Mucosa of descending colon (tissue), 3 donors: Measurements from ENCODE around the gene PAX6. TPM values are rescaled to one million over a fixed set of nuclear protein-coding genes. Genes with fewer than 3 reads are reported as not detected.

Experiments used
- ATAC-seq: fragments of 200-7000 bp; cut with Tn5 transposase; one replicate; pipeline ENCODE4 v1.9.1; 2020; ENCODE audit warnings: mild to moderate bottlenecking, moderate library complexity
- DNase-seq, 3 donors: peaks; one replicate each; pipeline ENCODE4 v3.0.0-alpha.2; 2020
- H3K36me3 ChIP-seq: fragments of 200-600 bp; one replicate; pipeline ENCODE4 v1.8.0; 2021; ENCODE audit warnings: low read depth, mild to moderate bottlenecking
- H3K4me1 ChIP-seq: fragments of 200-600 bp; one replicate; pipeline ENCODE4 v1.8.0; 2021; ENCODE audit warnings: low read depth, mild to moderate bottlenecking
- H3K4me3 ChIP-seq: fragments of 200-600 bp; one replicate; pipeline ENCODE4 v1.8.0; 2021; ENCODE audit warnings: mild to moderate bottlenecking
- H3K9me3 ChIP-seq: fragments of 200-600 bp; one replicate; pipeline ENCODE4 v1.8.0; 2021; ENCODE audit warnings: mild to moderate bottlenecking
- intact Hi-C, 2 donors: fragments of 100-400 bp; cut with DNase I in 1 of 2; cut with micrococcal nuclease in 1 of 2; formaldehyde crosslinking; loops; one replicate each; pipeline versions ENCODE4 v1.11.0 to v1.11.1; 2022; cut with DNase I, micrococcal nuclease
- total RNA-seq, 3 donors: library from RNA; stranded (reverse); fragmentation: NEBNext Ultra II Directional in 2 of 3; extraction: Animal tissue kit (Norgen Biotek cat#: 25700) in 2 of 3; gene quantifications; one replicate each; pipeline versions ENCODE4 v1.2.1 to v1.2.4, GENCODE V29; 2021 to 2023
- TF ChIP-seq, protein P1 (sequence below): fragments of 200-600 bp; IDR thresholded peaks from one replicate; pipeline ENCODE4 v1.8.0; 2022; ENCODE audit warnings: antibody characterized with exemption, mild to moderate bottlenecking
- donor health status: DM: no; HTN: no; CAD: no; lungs with moderate emphysema.
- donor health status: DM: no; HTN: no; CAD: no.
- donor health status: DM: no; HTN: yes; CAD: no.

PAX6 gene
- total RNA-seq, 3 donors from 2014 or later: 0.09 to 1.1 (median 0.63) TPM

DNA sequence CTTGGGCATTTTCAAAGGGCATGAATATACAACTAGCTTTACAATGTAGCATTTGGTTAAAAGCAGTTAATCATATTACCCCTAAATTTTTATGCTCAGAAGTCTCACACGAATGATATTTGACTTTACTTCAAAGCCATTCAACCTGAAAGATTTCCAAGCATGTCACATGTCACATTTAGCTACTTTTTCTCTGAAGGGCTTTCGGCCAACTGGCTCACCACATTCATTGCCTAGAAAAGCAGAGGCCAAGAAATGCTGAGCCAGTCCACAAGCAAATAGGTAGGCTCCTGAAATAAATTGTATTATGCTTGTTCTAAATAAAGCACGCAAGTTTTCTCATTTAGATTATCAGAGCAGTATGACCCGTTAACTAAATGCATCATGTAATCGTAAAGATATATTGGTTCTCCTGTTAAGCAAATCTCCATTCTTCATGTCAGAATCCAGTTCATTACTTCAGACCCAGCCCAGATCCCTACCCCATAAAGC is 30.6 kb downstream of the PAX6 start:
- H3K4me1 ChIP-seq: no peaks in the 10 kb centered on the region
- H3K36me3 ChIP-seq: no peaks in the 10 kb centered on the region
- TF ChIP-seq, protein P1, sequence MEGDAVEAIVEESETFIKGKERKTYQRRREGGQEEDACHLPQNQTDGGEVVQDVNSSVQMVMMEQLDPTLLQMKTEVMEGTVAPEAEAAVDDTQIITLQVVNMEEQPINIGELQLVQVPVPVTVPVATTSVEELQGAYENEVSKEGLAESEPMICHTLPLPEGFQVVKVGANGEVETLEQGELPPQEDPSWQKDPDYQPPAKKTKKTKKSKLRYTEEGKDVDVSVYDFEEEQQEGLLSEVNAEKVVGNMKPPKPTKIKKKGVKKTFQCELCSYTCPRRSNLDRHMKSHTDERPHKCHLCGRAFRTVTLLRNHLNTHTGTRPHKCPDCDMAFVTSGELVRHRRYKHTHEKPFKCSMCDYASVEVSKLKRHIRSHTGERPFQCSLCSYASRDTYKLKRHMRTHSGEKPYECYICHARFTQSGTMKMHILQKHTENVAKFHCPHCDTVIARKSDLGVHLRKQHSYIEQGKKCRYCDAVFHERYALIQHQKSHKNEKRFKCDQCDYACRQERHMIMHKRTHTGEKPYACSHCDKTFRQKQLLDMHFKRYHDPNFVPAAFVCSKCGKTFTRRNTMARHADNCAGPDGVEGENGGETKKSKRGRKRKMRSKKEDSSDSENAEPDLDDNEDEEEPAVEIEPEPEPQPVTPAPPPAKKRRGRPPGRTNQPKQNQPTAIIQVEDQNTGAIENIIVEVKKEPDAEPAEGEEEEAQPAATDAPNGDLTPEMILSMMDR: no peak
- H3K9me3 ChIP-seq: no peaks in the 10 kb centered on the region
- no peak for ATAC-seq
- no peak overlapping the region for H3K4me3 ChIP-seq
- intact Hi-C loops: no loop called here
- DNase-seq: no peak

GRCh38 chr11:31780078-31780477 is 31.0 kb downstream of the PAX6 start:
- TF ChIP-seq, protein P1: no peak
- no peaks in the 10 kb centered on the region for H3K9me3 ChIP-seq
- DNase-seq (no peak), ATAC-seq (no peak)
- H3K4me1 ChIP-seq: no peaks in the 10 kb centered on the region
- H3K36me3 ChIP-seq: no peaks in the 10 kb centered on the region
- intact Hi-C loops: no loop called here
- H3K4me3 ChIP-seq: no peak overlapping the region

DNA sequence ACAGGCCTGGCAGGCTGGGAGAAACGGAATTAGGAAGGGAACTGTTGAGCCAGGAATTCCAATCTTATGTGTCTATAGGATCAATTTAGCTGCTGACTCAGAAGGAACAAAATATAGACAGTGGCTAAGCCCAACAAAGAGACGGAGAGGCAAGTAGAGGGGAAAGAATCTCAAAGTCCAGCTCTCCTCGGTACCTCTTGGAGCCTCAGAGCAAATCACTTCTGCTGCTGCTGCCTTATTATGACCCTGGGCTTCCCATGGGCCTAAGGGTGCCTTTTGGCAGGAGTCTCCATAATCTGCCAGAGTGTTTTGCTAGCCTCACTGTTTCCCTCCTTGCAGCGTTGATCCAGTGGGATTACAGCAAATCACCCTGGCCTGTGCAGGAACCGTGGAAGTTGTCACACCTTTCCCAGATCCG is 31.7 kb downstream of the PAX6 start:
- no peak for DNase-seq
- Histone ChIP-seq H3K4me1 (no peaks in the 10 kb centered on the region), H3K9me3 (no peaks in the 10 kb centered on the region), H3K4me3 (no peak overlapping the region), H3K36me3 (no peaks in the 10 kb centered on the region)
- intact Hi-C loops: no loop called here
- TF ChIP-seq, protein P1: no peak
- no peak for ATAC-seq

DNA sequence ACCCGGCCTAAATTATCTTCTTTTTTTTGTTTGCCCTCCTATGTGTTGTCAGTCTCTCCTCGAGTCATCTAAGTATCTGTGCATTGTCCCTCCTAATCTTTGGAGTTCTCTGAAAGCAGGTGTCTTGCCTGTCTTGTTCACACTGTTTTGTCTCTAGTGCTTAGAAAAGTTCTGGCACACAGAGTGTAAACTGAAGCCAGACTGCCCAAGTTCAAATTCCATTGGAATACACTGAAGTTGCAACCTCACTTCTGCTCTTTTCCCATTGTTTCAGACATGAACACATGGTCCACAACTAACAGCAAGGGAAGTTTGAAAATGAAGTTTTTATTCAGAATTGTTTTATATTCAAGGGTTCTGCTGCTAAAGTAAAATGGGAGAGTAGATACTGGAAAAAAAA is 38.7 kb downstream of the PAX6 start:
- H3K9me3 ChIP-seq: no peaks in the 10 kb centered on the region
- H3K4me1 ChIP-seq: no peaks in the 10 kb centered on the region
- ATAC-seq (no peak), DNase-seq (no peak)
- intact Hi-C loops: no loop called here
- TF ChIP-seq, protein P1: no peak
- H3K4me3 ChIP-seq: no peak overlapping the region
- H3K36me3 ChIP-seq: no peaks in the 10 kb centered on the region

DNA sequence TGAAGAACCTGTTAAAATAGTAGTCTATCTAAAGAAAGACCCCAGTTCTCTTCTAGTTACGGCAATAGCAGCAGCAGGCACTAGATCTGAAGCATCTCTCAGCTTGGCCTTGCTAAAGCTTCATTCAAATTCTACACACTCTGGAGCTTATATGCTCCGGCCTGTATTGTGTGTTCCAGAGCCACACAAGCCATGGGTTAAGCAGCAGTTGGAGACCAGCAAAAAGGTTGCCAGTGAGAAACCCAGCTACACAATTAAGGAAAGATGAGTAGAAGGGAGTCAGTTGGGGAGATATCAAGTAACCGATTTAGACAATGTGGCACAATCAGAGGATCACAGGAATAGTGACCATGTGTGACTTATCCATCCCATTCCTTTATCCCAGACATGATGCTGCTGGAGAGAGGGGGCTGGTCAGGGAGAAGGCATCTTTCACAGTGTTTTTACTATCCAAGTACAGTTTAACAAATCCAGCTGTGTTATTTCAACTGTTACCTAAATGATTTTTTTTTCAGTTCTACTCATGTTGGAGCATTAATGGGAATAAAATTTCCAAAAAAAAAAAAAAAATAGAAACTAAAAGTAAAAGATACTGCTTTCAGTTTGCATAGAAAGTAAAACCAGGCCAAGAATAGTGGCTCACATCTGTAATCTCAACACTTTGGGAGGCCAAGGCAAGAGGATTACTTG is 41.0 kb downstream of the PAX6 start:
- no peaks in the 10 kb centered on the region for H3K36me3 ChIP-seq
- intact Hi-C loops: no loop called here
- no peaks in the 10 kb centered on the region for H3K4me1 ChIP-seq
- TF ChIP-seq, protein P1: no peak
- DNase-seq (no peak), ATAC-seq (no peak)
- no peak overlapping the region for H3K4me3 ChIP-seq
- no peaks in the 10 kb centered on the region for H3K9me3 ChIP-seq
